ENCODE data around the gene RASSF7.

RASSF7 gene

DNA sequence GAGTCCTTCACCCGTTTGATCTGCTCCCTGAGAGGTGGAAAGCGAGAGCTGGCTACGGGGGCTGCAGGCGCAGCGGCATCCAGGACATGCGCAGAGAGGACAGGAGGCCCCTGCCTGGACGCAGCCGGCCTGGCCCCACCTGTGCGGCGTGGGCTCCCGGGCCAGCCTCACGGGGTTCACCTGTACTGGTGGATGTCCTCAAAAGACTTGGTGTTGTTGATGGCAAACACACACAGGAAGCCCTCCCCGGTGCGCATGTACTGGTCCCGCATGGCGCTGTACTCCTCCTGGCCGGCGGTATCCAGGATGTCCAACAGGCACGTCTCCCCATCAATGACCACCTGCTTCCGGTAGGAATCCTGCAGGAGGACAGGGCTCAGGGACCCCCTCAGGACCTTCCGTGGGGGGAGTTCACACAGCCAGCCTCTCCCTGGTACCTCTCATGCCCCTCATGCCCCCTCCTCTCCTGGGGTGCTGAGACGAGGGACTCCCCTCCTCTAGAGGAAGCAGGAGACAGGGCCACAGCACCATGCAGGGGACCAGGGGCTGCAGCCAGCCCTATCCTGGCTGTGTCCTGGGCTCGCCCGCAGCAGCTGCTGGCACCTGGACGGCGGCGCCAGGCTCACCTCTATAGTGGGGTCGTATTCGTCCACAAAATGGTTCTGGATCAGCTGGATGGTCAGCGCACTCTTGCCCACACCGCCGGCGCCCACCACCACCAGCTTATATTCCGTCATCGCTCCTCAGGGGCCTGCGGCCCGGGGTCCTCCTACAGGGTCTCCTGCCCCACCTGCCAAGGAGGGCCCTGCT is 27.0 kb upstream of the RASSF7 start:
- DNase-seq: no peak

DNA sequence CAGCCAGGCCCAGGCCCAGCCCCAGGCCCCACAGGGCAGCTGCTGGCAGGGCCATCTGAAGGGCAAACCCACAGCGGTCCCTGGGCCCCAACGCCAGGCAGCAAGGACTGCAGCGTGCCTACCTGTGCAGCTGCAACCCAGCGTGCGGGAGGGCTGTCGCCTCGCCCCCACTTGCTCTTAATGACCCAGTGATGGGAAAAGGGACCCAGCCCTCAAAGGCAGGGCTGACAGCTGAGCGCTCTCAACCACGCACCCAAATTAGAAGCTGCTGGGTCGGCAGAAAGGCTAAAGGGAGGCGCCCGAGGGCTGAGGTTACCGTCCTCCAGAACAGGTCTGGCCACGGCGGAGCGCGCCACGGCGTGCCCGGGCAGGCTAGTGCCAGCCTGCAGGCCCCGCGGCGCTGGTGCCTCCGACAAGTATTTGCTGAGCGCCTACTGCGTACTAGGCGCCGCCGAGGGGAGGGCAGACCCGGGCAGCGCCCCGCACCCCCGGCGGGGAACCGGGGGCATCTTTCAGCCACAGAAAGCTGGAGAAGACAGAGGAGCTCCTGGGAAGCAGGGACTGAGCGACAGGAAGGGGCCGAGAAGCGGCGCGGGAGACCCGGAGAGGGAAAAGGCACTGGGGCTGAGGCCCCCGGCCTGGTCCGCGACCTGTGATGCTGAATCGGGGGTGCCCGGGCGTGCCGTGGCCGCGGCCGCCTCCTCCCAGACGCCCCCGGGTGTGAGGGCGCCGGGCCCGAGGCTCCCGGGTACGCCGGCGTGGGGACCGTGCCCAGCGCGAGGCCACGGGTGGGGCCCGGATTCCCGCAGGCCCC is 26.2 kb upstream of the RASSF7 start:
- DNase-seq: no peak

DNA sequence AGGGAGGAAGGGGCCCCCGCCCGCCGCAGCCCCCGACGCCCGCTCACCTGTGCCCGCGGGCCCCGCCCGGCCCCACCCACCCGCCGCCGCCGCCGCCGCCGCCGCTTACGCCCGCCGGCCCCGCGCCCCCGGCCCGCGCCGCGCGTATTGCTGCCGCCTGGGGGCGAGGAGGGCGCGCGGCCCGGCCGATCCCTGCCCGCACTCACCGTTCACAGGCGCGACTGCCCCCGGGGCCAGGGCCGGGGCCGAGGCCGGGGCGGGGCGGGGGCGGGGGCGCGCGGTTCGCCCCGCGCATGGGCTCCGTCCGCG is 25.6 kb upstream of the RASSF7 start:
- no peak for DNase-seq

DNA sequence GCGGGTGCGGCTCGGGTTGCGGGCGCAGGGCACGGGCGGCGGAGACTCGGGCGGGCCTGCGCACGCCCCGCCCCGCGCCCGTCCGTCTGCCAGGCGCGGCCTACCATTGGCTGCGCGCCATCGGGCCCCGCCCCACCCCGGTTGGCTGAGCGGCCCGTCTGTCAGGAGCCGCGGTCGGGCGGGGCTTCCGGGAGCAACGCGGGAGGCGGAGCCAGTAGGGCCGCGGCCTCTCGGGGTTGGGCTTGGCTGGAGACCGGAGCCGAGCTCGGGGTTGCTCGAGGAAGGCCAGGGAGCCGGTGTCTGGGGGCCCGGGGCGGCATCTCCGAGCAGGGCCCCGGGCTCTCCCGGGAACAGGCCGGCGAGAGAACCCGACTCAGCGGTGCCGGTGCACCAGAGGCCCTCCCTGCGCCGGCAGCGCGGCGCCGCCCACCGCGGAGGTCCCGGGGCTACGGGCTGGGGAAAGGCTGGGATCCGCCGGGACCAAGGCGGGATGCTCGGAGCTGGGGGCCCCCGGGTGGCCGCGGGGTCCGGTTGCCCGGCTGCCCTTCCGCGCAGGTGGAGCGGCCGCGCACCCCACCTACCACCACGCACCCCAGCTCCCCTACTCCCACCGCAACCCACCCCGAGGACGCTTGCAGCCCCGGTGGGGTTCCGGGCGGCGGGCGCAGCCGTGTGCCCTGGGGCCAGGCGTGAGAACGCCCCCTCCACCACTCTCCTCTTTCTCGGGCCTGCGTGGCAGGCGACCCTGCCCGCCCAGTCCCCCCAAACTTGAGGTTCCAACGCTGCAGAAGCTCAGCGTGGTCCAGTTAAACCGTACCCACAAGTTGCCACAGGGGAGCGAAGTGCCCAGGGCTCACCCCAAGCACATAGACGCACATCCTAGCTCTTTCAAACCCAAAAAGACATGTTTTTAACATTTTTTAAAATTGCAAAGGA is 25.0 kb upstream of the RASSF7 start, which contains the start of gene HRAS:
Gene HRAS (minus strand): TSS at position 58 of the 936 bp plus-strand sequence.
- peak; percentile 65 to 88 for DNase-seq

DNA sequence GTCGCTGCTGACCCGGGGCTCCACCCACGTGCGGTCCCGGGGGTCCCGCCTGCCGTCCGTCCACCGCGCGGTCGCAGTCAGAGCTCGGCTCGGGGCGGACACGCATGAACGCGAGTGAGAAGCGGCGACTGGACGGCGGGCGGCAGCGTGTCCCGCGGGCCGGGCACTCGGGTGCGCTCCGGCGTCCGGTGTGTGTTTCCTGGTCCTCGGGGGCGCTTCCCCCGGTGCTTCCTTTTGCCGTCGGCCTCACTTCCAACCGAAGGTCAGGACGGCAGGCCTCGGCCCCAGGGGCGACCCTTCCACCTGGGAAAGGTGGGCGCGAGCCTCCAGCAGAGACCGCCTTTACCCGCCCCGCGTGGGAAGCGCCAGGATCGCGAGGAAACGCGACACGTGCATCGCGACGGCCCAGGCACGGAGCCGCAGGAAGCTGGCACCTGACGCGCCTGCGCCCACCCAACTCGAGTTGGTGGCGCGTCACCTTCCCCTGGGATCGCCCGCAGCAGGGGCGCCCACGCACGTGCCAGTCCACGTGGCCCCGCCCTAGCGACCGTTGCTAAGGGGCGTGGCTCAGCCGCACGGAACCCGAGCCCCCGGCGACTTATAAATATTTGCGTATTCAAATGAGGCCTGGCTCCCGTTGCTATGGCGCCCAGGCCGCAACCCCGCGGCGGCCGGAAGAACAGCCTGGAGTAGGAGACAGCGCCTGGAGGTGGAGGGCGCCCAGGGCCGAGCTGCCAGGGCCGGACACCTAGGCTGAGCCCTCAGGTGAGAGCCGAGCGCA is 23.7 kb upstream of the RASSF7 start, which contains the start of gene LRRC56:
Gene LRRC56 (plus strand): TSS at position 687 of the 781 bp plus-strand sequence. CDS start 3,158 bp downstream, outside the sequence.
- DNase-seq: peak; percentile 69 to 87

DNA sequence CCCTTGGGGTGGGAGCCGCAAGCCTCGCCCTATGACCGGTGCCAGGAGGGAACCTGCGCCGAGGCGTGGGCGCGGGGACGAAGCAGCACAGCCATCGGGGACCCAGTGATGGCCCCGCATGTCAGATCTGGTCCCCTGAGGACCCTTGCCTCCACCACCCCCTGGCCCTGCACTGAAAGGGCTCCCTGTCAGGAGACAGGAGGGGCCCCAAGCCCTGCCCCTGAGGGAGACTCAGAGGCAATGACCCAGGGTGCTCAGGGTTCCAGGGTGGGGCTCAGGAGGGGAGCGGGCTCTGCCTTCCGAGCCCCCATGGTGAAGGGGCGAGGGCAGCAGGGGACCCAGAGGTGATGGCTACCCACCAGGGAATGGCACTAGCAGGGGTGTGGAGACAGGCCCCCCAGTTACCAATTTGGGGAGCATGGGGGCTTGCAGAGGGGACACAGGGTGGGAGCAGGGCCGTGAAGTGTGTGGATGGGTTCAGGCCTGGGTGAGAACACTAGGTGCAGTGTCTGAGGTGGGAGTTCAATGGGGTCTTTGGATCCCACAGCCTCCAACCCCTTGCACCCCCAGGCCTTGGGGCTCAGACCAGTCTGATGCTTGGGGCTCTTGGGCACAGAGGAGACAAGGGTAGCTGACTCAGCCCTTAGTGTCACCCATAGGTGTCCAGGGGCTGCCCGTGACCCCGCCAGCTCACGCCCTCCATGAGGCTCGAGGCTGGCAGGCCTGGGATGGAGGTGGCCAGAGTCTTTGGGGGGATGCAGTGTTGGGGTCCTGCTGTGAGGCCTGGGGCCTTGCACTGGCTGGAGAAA is 22.9 kb upstream of the RASSF7 start:
- no peak for DNase-seq

DNA sequence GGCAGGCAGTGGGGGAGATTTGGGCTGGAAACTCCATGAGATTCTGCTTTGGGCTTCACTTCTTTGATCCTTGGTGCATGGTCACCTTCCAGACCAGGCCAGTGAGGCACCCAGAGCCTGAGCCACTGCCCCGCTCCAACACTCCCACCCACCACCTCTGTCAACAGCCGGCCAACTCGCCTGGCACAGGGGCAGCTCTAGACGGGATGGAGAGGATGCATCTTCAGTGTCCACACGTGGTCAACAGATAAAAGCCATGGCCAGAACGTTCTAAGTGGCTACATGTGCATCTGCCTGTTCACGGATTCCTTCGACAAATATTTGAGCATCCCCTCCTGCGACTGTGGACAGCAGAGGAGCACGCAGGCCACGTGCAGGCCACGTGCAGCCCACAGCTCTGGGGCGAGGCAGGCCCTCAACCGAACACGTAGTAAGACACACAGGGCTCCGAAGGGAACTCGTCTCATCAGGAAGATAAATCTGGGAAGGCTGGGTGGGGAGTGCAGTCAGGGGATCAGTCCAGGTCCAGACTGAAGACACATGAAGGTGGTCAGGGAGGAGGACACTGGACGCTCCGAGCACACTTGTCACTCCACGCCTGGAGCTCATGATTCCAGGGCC is 22.2 kb upstream of the RASSF7 start:
- no peak for DNase-seq

DNA sequence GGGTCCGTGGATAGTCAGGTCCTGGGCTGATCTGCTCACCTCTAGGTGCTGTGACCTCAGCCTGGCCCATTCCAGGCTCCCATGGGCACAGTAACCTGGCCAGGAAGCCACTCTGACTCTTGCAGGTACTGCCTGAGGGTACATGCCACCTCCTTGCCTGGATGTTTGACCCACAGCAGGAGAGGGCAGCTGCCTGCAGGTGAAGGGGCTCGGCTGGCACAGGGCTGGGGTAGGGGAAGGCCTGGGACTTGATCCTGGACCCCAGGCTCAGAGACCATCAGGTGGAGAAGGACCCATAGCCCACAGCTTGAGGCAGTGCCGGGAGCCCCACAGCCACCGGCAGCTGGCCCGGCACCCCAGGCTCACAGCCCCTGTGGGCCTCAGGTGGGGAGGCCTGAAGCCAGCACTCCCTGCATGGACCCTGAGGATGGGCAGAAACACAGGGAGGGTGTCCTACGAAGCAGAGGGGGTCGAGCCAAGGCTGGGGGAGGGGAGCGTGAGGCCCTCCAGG is 20.7 kb upstream of the RASSF7 start:
- no peak for DNase-seq

DNA sequence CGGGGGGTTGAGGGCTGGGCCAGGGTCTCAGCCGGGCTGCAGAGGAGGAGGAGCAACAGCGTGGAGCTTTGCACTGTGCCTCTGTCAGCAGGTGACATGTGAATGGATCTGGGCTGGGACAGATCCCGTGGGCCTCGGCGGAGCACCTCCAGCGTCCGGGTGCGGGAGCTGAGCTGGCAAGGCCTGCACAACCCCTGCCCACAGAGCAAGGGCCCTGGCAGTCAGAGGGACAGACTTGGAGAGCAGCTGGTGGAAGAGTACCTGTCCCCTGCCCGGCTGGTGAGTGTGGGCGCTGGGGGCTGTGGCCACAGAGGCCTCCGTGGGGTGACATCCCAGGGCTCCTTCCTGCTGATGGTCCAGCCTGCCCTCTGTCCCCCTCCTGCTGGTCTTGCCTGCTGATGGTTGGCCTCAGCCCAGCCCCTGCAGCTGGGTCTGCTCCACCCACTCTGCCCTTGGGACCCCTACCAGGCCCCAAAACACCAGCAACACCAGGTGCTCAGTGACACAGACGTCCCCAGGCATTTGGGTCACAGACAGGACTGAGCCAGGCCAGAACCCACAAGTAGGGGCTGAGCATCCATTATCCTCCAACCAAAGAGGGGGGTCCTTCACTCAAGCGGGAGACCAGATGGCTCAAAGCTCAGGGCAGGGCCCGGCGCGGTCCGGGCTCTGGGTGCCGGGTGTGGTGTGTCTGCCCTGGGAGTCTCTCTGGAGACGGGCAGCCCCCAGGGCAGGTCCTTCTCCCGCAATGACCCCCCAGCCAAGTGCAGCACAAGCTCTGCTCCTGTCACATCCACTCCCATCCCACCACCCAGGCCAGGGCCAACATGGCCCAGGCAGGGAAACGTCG is 20.0 kb upstream of the RASSF7 start:
- no peak for DNase-seq

DNA sequence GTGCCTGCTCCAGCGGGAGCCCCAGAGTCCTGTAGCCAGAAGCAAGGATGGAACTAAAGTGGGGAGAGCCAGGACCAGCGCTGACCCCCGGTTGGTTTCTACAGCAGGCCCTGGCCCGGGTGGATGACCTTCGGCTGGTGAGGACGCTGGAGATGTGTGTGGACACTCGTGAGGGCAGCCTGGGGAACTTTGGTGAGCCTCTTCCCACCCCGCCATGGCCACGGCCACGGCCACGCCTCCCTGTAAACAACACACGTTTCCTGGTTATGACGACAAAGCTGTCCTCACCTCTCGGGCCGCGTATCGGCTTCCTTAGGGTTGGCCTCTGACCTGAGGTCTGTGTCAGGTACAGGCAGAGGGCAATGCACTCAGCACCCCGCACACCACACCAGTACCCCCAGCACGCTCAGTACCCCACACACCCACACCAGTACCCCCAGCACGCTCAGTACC is 19.3 kb upstream of the RASSF7 start:
- no peak for DNase-seq

DNA sequence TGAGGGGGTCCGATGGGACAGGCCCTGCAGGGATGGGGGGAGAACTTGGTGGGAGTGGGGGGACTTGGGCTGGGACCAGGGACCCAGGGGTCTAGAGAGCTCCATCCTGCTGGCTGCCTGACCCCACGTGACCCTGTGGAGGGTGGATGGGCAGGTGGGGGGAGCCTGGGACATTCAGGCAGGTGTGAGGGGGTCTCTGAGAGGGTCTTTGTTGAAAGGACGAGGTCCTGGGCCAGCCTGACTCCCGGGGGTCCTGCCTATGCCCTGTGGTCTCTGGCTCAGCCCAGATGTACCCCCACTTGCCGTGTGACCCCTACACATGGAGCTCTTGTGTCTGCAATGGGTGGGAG is 16.0 kb upstream of the RASSF7 start:
- no peak for DNase-seq

DNA sequence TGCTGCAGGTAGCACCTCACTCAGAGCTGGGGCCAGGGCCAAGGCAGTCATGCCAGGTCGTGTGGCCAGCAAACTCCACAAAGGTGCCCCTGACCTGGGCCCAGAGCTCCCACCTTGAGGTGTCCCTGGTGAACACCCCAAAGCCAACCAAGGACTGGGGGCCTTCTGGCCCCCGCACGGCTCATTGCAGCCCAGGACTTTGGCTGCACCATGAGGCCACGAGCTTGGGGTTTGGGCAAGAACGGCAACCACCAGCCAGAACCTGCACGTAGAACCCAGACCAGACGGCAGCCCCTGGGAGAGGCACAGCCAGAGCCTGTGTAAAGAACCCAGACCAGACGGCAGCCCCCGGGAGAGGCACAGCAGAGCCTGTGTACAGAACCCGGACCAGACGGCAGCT is 15.6 kb upstream of the RASSF7 start:
- DNase-seq: no peak

DNA sequence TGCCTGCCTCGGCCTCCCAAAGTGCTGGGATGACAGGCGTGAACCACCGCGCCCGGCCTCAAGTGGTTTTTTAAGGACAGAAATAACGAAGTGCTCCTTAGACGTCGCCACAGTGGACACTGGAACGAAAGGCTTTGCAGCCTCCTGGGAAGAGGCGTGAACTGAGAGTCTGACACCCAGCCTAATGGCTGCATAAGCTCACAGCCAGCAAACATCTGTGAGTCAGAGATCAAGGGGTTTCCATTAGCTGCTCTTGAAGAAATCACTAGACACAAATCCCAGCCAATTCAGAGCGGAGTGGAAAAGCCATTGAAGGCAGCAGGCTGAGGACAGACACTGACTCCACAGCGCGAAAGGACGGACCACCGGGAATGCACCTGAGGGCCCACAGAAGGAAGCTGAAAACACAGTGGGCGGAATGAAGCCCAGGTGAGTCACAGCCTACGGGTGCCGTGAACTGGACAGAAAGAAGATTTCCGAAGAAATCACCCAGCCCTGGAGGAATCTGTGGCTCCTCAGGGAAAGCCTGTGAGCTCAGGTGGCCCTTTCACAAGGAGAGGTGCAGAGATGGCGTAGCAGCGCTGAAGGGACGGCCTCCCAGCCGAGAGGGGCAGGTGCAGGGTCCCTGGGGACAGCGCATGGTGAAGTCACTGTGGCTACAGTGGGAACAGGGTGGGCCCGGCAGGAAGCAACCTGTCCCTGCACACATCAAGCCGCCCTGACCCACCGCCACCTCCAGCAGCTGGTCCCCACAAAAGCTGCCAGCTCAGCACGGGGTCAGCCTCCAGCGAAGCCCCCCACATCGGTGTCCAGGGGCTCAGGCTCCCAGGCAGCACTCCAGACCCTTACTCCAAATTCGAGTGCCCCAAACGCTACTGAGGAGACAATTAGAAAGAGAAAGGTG is 11.8 kb upstream of the RASSF7 start:
- peak in 1 of 2 experiments; percentile 59 for DNase-seq

DNA sequence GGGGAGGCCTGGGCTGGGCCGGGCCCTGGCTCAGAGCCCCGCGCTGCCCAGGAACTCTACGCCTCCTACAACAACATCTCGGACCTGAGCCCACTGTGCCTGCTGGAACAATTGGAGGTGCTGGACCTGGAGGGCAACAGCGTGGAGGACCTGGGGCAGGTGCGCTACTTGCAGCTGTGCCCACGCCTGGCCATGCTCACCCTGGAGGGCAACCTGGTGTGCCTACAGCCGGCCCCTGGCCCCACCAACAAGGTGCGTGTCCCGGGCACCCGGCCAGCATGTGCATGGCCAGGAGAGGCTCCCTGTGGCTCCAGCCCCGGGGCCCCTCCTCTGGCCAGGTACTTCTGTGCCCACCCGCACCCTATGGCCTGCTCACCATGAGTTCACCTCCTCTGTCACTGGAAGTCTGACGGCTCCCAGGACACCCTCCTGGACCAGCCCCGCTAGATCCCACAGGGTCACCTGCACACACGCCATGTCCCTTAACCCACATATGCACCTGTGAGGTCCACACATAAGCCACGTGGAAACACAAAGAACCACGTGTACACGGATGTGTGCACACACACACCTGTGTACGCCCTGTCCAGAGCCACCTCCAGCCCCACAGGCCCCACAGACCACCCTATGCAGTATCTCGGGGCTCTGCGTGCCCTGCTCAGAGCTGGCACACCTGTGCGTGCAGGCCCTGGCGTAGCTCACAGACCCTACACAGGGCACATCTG is 10.6 kb upstream of the RASSF7 start:
- DNase-seq: no peak

DNA sequence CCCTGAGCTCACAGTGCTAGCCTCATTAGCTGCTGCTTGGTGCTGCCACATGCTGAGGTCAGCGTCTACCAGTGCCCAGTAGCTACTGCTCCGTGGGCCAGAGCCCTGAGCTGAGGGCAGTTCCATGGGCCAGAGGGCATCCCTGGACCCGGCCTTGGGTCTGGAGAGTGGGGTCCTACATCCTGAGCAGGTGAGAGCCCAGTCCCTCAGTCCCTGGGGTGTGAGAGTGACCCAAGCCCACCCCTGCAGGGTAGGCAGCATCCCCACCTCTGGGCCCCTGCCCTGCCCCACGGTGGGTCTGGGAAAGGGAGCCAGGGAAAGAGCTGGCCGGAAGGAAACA is 10.1 kb upstream of the RASSF7 start:
- no peak for DNase-seq

DNA sequence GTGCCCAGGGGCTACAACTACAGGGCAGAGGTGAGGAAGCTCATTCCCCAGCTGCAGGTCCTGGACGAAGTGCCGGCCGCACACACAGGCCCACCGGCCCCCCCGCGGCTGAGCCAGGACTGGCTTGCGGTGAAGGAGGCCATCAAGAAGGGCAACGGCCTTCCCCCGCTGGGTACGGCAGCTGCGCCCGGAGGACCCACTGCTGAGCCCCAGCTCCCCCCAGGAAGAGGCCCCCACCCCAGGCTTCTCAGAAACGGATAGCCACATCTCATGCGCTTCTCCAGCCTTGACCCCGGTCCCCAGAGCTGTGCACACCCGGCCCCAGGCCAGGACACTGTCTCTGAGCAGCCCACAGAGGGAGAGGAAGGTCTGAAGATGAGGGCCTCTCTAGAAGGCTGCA is 9.6 kb upstream of the RASSF7 start:
- no peak for DNase-seq

DNA sequence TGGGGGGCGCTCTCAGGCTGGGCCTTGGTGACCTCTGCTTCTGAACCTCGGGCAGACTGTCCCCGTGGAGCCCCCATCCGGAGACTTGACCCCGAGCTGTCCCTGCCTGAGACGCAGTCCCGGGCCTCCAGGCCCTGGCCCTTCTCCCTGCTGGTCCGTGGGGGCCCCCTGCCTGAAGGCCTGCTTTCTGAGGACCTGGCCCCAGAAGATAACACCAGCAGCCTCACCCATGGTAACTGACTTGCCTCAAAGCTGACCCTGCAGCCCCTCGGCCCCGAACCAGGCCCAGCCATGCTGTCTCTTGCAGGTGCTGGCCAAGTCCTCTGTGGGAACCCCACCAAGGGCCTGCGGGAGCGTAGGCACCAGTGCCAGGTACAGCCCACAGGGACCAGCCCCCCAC is 9.2 kb upstream of the RASSF7 start:
- DNase-seq: no peak

Measured in NCI-H524 (cell line).